ENCODE results near the gene PDZD11.

DNA sequence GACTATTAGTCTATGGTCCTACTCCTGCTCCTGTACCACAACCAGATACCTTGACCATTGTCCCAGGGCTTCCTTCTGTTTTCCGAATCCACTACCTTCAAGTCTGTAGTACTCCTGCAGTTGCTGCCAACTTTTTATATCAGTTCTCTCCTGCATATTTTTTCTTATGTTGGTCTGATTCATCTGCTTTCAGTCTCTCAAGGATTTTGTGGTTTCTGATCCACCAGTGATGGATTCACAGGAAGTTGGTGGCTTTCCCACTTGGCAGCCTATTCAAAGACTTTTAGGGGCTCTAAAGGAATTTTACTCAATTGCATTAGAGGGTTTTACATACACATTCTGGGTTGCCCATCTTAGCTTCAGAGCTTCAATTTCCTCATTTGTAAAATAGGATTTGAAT is 23.8 kb upstream of the PDZD11 start:
- TF ChIP-seq, protein P1, sequence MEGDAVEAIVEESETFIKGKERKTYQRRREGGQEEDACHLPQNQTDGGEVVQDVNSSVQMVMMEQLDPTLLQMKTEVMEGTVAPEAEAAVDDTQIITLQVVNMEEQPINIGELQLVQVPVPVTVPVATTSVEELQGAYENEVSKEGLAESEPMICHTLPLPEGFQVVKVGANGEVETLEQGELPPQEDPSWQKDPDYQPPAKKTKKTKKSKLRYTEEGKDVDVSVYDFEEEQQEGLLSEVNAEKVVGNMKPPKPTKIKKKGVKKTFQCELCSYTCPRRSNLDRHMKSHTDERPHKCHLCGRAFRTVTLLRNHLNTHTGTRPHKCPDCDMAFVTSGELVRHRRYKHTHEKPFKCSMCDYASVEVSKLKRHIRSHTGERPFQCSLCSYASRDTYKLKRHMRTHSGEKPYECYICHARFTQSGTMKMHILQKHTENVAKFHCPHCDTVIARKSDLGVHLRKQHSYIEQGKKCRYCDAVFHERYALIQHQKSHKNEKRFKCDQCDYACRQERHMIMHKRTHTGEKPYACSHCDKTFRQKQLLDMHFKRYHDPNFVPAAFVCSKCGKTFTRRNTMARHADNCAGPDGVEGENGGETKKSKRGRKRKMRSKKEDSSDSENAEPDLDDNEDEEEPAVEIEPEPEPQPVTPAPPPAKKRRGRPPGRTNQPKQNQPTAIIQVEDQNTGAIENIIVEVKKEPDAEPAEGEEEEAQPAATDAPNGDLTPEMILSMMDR (IDR thresholded peaks at IDR 0.05), result no peak
- TF ChIP-seq POLR2A (IDR thresholded peaks at IDR 0.05), result no peak
